NCI-H146 treated with DMSO at 0.1 percent for 48 hours (cell line): ENCODE measurements around the gene CKMT1A.
"Not testable (repeated sequence)": the region's sequence is repeated elsewhere in the genome, so short reads cannot be mapped to it uniquely, and the experiment has no call there.

Experiments used
- DNase-seq: peaks from one replicate; lab custom pipeline; 2025; ENCODE audit not compliant: unreplicated experiment; lab: John Stamatoyannopoulos, UW

Gene CKMT1A

GRCh38 chr15:43693148-43694022 lies at the start of gene CKMT1A:
Gene CKMT1A (plus strand): TSS chr15:43693859. CDS start chr15:43694051, 192 bp downstream.
- DNase-seq, result not testable (repeated sequence)

- no peak for DNase-seq
Measured at GRCh38 chr15:43648649-43649429, 44.8 kb upstream of the CKMT1A start, which contains the start of gene CATSPER2. Gene CATSPER2 (minus strand): TSS chr15:43648844. CDS start chr15:43648061, 783 bp downstream.

- DNase-seq, result not testable (repeated sequence)
Measured at GRCh38 chr15:43649430-43649926, 44.2 kb upstream of the CKMT1A start.

- DNase-seq, result not testable (repeated sequence)
Measured at GRCh38 chr15:43659727-43660126, 33.9 kb upstream of the CKMT1A start.

GRCh38 chr15:43662293-43662692 lies 31.4 kb upstream of the CKMT1A start:
- not testable (repeated sequence) for DNase-seq

- DNase-seq, result not testable (repeated sequence)
Measured at GRCh38 chr15:43663333-43663732, 30.3 kb upstream of the CKMT1A start.

GRCh38 chr15:43666177-43666576 lies 27.5 kb upstream of the CKMT1A start:
- not testable (repeated sequence) for DNase-seq

GRCh38 chr15:43674175-43674574 lies 19.5 kb upstream of the CKMT1A start:
- DNase-seq, result not testable (repeated sequence)

GRCh38 chr15:43689604-43690301 lies 3.9 kb upstream of the CKMT1A start:
- DNase-seq, result not testable (repeated sequence)

- DNase-seq, result not testable (repeated sequence)
Measured at GRCh38 chr15:43692679-43693078, 980 bp upstream of the CKMT1A start.

- no peak for DNase-seq
Measured at GRCh38 chr15:43702174-43702573, 8.5 kb downstream of the CKMT1A start.

- DNase-seq, result no peak
Measured at GRCh38 chr15:43702701-43703424, 9.2 kb downstream of the CKMT1A start.

- DNase-seq, result not testable (repeated sequence)
Measured at GRCh38 chr15:43710431-43711131, 16.9 kb downstream of the CKMT1A start.

- no peak for DNase-seq
Measured at GRCh38 chr15:43723151-43723550, 29.5 kb downstream of the CKMT1A start.

GRCh38 chr15:43726306-43726705 lies 32.6 kb downstream of the CKMT1A start:
- DNase-seq, result not testable (repeated sequence)

- DNase-seq, result not testable (repeated sequence)
Measured at GRCh38 chr15:43728053-43728725, 34.5 kb downstream of the CKMT1A start.

GRCh38 chr15:43735416-43735815 lies 41.8 kb downstream of the CKMT1A start:
- no peak for DNase-seq

GRCh38 chr15:43746245-43746902 lies 52.7 kb downstream of the CKMT1A start, which contains the start of gene PDIA3:
Gene PDIA3 (plus strand): TSS chr15:43746438. CDS start chr15:43746540, 102 bp downstream.
- DNase-seq, result peak; percentile 47
